ENCODE data around the gene MAGI2. TPM values are rescaled to one million over a fixed set of nuclear protein-coding genes. Genes with fewer than 3 reads are reported as not detected.

Gene MAGI2
- total and polyA plus RNA-seq, 9 donors, result 7.1 to 20.4 (median 18.7) TPM

DNA sequence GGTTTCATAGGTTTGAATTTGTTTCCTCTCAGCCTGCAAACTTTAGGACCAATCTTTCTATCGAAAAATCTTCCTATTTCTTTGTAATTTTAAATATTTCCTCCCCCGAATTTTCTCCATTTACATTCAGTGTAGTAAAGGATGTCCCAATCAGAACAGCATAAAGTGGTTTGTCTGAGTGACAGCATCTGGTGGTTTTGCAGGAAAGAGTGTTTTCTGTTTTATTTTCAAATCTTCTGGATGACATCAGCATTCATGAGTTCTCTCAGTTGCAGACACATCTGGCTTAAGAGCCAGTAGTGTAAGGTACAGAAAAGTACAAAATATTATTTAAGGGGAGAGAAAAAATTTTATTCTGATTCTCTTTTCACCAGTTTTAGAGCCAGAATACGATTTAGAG is 1020.0 kb downstream of the MAGI2 start:
- 81 to 96% (median 95%) methylated on average over 3 of the region's 3 CpGs for WGBS, 3 donors
- Histone ChIP-seq H3K9me3 (no peaks in the 10 kb centered on the region), H3K27me3 (no peaks in the 10 kb centered on the region), H3K36me3 (no peaks in the 10 kb centered on the region), H3K4me1 (ENCODE audit: insufficient read depth) (peaks cover 2% of the 10 kb centered on the region), H3K27ac (no peak overlapping the region), H3K4me3 (no peak overlapping the region)
- intact Hi-C loops (cut with DNase I), result no loop called here
- DNase-seq, result no peak
- TF ChIP-seq EP300 (IDR thresholded peaks at IDR 0.05) (no peak), POLR2A (IDR thresholded peaks at IDR 0.05) (no peak)
- TF ChIP-seq, protein P1, sequence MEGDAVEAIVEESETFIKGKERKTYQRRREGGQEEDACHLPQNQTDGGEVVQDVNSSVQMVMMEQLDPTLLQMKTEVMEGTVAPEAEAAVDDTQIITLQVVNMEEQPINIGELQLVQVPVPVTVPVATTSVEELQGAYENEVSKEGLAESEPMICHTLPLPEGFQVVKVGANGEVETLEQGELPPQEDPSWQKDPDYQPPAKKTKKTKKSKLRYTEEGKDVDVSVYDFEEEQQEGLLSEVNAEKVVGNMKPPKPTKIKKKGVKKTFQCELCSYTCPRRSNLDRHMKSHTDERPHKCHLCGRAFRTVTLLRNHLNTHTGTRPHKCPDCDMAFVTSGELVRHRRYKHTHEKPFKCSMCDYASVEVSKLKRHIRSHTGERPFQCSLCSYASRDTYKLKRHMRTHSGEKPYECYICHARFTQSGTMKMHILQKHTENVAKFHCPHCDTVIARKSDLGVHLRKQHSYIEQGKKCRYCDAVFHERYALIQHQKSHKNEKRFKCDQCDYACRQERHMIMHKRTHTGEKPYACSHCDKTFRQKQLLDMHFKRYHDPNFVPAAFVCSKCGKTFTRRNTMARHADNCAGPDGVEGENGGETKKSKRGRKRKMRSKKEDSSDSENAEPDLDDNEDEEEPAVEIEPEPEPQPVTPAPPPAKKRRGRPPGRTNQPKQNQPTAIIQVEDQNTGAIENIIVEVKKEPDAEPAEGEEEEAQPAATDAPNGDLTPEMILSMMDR (IDR thresholded peaks at IDR 0.05), result no peak

DNA sequence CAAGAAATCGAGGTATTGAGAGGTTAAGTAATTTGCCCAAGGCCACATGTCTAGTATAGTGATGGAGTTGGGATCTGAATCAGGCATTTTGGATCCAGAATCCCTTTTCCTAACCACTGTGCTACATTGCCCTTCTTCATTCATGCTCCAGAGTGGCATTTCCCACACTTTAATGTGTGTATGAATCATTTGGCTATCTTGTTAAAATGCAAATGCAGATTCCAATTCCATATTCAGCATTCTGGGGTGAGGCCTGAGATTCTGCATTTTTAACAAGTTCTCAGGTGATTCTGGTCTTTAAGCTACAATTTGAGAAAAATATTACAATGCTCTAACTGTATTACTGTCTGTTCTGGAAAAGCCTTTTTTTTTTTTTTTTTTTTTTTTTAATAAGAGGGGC is 1023.6 kb downstream of the MAGI2 start:
- no peak for DNase-seq
- intact Hi-C loops (cut with DNase I), result no loop called here
- Histone ChIP-seq H3K27me3 (no peaks in the 10 kb centered on the region), H3K36me3 (no peaks in the 10 kb centered on the region), H3K27ac (no peak overlapping the region), H3K4me1 (ENCODE audit: insufficient read depth) (no peaks in the 10 kb centered on the region), H3K9me3 (no peaks in the 10 kb centered on the region), H3K4me3 (no peak overlapping the region)
- 92 to 95% (median 93%) methylated on average over 1 of the region's 1 CpG for WGBS, 3 donors
- TF ChIP-seq EP300 (IDR thresholded peaks at IDR 0.05) (no peak), POLR2A (IDR thresholded peaks at IDR 0.05) (no peak)
- TF ChIP-seq, protein P1 (IDR thresholded peaks at IDR 0.05), result no peak

GRCh38 chr7:78427209-78427608 is 1026.3 kb downstream of the MAGI2 start:
- intact Hi-C loops (cut with DNase I), result no loop called here
- no peaks in the 10 kb centered on the region for H3K36me3 ChIP-seq
- TF ChIP-seq, protein P1 (IDR thresholded peaks at IDR 0.05), result no peak
- TF ChIP-seq EP300 (IDR thresholded peaks at IDR 0.05) (no peak), POLR2A (IDR thresholded peaks at IDR 0.05) (no peak)
- H3K4me3 ChIP-seq, result no peak overlapping the region
- no peaks in the 10 kb centered on the region for H3K4me1 ChIP-seq (ENCODE audit: insufficient read depth)
- H3K27ac ChIP-seq, result no peak overlapping the region
- DNase-seq, result no peak
- no peaks in the 10 kb centered on the region for H3K9me3 ChIP-seq
- no peaks in the 10 kb centered on the region for H3K27me3 ChIP-seq
- WGBS, 3 donors, result 80 to 97% (median 87%) methylated on average over 1 of the region's 1 CpG

DNA sequence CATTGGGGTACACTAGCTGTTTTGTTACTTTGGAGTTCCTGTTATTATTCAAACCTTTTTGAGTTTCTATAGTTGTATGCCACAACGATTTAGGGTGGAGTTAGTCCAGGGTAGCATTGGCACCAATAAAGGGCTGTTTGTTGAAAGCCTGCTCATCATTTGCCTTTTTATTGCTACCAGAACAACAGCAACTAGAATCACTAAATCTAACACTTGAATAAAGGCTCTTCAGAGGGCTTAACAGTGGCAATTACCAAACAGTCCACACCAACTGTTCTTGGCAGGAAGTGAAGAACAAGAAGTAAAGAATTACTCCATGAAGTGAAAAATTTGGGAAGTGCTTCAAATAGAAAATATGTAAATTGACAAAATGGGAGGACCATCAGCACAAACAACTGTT is 1033.5 kb downstream of the MAGI2 start:
- DNase-seq, result no peak
- intact Hi-C loops (cut with DNase I), result no loop called here
- Histone ChIP-seq H3K4me3 (no peak overlapping the region), H3K36me3 (no peaks in the 10 kb centered on the region), H3K4me1 (ENCODE audit: insufficient read depth) (no peaks in the 10 kb centered on the region), H3K9me3 (no peaks in the 10 kb centered on the region), H3K27me3 (no peaks in the 10 kb centered on the region), H3K27ac (no peak overlapping the region)
- 31 to 48% (median 48%) methylated on average over 1 of the region's 1 CpG for WGBS, 3 donors
- TF ChIP-seq EP300 (IDR thresholded peaks at IDR 0.05) (no peak), POLR2A (IDR thresholded peaks at IDR 0.05) (no peak)
- TF ChIP-seq, protein P1 (IDR thresholded peaks at IDR 0.05), result no peak

All from ovary (tissue), 9 donors.